Measurements from ENCODE around the gene DSCAM.

The DSCAM gene

DNA sequence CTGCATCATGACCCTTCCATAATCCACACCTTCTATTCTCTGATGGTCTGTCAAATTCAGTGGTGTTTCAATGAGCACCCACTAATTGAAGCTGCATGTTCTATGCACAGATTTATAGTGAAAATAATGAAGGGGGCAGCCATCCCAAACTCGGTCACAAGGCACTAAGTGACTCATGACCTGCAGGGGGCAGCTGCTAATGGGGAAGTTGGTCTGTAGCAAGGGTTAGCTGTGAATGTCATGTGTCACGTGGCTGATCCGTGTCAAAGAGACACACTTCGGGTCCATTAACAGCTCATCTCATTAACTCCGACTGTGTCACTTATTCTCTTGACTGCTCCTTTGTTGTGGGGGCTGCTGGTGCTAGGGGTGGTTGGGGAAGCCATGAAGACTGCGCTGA is 673.1 kb downstream of the DSCAM start:
- TF ChIP-seq, protein P1, sequence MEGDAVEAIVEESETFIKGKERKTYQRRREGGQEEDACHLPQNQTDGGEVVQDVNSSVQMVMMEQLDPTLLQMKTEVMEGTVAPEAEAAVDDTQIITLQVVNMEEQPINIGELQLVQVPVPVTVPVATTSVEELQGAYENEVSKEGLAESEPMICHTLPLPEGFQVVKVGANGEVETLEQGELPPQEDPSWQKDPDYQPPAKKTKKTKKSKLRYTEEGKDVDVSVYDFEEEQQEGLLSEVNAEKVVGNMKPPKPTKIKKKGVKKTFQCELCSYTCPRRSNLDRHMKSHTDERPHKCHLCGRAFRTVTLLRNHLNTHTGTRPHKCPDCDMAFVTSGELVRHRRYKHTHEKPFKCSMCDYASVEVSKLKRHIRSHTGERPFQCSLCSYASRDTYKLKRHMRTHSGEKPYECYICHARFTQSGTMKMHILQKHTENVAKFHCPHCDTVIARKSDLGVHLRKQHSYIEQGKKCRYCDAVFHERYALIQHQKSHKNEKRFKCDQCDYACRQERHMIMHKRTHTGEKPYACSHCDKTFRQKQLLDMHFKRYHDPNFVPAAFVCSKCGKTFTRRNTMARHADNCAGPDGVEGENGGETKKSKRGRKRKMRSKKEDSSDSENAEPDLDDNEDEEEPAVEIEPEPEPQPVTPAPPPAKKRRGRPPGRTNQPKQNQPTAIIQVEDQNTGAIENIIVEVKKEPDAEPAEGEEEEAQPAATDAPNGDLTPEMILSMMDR (conservative IDR thresholded peaks at IDR 0.05; ENCODE audit: low read length): no peak
- no peak overlapping the region for H3K4me3 ChIP-seq (ENCODE audit: low read length)
- DNase-seq (ENCODE audit: low read depth): no peak

DNA sequence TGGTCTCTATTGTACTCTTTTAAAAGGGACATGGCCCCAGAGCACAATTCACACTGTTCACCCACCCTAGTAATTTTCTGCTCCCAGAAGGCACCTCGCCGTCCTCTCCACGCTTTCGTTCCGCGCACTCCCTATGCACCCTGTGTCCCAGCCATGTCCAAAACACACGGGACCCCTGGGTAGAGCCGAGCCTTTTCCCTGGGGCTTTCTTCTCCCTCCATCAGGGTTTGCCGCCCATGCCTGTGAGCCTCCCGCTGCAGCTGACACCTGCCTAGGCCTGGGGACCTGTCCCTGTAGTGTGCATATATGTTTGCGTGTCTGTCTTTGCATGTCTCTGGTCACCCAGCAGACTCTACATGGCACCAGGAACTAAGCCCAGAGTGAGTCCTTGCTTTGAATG is 677.0 kb downstream of the DSCAM start:
- H3K4me3 ChIP-seq (ENCODE audit: low read length): no peak overlapping the region
- DNase-seq (ENCODE audit: low read depth): no peak
- TF ChIP-seq, protein P1 (conservative IDR thresholded peaks at IDR 0.05; ENCODE audit: low read length): no peak

DNA sequence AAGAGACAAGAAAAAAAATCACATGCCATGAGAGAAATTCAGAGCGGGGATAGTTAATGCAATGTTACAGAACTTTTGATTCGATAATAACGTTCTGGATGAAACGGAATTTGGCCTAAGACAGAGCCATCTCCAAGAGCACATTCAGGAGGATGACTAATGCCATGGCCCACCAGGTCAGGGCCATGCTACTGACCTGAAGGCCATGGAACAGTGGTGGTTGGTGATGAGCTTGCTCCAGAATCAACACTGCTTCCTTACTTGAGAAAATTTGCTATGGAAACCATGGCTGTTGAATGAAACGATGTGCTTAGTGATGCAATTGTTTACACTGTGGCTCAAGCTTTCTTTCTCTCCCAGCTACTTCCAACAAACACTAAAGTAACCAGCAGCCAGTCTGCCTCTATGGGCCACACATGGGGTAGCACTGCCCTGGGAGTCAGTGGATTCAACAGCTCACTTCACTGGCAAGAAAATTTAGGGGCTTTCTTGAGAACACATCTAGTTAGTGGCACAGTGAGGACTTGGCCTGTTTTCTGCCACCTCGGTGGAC is 680.6 kb downstream of the DSCAM start:
- TF ChIP-seq, protein P1 (conservative IDR thresholded peaks at IDR 0.05; ENCODE audit: low read length): no peak
- DNase-seq (ENCODE audit: low read depth): no peak
- no peak overlapping the region for H3K4me3 ChIP-seq (ENCODE audit: low read length)

DNA sequence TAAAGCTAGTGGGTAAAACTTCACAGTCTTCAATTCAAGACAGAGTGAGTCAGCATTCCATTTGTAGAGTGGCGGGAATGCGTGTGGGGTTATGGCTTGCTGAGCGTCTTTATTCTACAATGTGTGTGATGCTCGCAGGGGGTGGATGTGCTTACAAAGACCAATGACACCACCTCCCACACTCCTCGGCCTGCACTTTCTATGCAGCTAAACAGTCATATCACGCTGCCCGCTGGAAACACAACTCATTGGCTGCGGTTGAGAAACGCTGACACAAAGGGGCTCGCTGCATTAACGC is 681.2 kb downstream of the DSCAM start:
- TF ChIP-seq, protein P1 (conservative IDR thresholded peaks at IDR 0.05; ENCODE audit: low read length): no peak

DNA sequence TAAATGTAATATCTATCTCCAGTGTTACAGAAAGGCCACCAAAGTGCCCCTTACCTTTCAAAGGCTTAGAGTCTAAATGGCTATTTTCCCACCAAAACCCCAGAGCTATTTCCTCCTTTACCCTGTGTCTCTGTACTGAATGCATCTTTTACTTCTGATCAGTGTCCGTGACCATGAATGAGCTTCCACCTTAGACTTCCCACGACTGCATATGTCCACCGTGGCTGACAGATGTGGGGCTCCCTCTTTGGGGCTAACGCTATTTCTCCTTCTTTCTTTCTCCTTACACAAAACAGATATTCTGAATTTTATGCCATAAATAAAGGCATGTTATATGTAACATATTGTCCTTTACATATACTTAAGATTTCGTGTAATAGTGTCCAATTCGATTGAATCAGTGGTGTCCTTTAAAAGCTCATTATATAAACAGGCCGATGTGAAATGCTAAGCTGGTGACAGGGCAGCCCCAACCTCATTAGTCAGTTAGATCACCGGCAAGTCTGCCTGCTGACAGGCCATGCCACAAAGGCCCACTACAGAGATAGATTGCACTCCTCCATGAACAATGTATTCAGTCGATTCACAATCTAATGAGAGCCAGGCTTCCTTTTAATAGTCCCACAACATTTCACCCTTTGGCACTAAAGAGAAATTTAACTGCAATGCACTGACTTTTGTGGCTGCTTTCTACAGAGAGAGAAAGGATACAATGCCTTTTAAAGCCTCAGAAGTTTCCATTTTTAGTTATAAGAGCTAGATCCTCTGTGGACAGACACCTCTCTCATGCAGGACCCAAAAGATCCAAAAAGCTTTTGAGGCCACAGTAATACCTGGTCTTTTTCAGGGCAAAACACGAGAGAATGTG is 681.8 kb downstream of the DSCAM start:
- TF ChIP-seq, protein P1 (conservative IDR thresholded peaks at IDR 0.05; ENCODE audit: low read length): no peak
- DNase-seq (ENCODE audit: low read depth): no peak
- no peak overlapping the region for H3K4me3 ChIP-seq (ENCODE audit: low read length)

More for the DNA sequence above, 681.2 kb downstream of the DSCAM start:
- no peak overlapping the region for H3K4me3 ChIP-seq (ENCODE audit: low read length)
- DNase-seq (ENCODE audit: low read depth): no peak

DNA sequence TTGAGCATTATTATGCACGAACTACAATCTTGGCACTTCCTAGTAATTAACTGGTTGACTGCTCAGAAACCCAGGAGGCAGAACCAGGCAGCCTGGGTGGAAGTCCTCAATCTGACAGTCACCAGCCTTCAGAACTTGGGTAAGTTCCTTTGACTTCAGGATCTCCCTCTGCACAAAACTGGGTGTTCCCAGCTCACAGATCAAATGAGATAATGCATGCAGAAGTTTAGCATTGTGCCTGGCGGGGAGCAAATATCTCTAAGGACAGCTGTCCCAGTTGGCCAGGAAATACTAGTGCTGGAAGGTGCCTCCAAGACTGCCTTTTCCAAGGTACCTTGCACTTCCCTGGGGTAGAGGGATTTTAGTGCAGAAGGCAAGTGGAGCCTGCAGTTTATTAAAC is 684.9 kb downstream of the DSCAM start:
- H3K4me3 ChIP-seq (ENCODE audit: low read length): no peak overlapping the region
- no peak for DNase-seq (ENCODE audit: low read depth)
- TF ChIP-seq, protein P1 (conservative IDR thresholded peaks at IDR 0.05; ENCODE audit: low read length): no peak

DNA sequence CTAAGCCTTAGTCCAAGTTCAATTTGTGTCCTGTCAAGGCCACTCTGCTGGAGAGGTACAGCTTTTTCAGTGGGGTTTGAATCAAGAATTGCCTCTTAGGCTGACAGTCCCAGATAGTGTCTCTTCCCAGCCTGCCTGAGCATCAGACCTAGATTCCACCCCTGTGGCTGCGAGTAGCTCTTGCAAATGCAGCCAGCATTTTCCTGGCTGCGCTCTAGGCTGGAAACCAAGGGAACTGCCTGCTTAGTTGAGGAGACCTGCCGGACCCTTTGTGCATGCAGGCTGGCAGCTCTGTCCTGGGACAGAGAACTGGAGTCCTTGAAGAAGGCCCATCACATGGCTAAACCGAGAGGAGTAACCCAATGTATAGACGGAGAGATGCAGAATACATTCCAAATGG is 686.0 kb downstream of the DSCAM start:
- H3K4me3 ChIP-seq (ENCODE audit: low read length): no peak overlapping the region
- TF ChIP-seq, protein P1 (conservative IDR thresholded peaks at IDR 0.05; ENCODE audit: low read length): no peak
- no peak for DNase-seq (ENCODE audit: low read depth)

All from AG10803 (cell line).